ENCODE data around the gene FBXL14. TPM values are rescaled to one million over a fixed set of nuclear protein-coding genes. Genes with fewer than 3 reads are reported as not detected.
A peak's percentile ranks its signal among the peaks of the same experiment; 100 is the strongest.

The FBXL14 gene
- polyA plus RNA-seq, 3 donors: 6.2 to 9.8 (median 7.2) TPM

DNA sequence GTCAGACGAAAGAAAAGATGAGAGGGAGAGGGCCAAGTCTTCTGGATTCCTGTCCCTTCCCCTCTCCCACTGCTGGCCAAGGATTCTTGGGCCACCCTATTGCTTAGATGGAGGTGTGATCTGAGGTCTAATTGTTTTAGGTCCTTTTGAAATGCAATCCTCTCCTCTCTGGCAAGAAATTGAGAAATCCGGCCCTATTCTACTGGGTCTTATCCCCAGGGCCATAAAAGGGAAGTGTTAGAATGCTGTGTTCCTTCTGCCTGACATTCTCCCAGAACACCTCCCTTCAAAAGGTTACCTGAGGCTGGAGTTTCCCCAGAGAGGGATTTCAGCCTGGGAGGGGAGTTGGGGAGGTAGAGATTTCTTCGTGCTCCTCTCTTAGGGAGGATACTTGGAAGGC is 39.1 kb upstream of the FBXL14 start:
- peak in 2 of 3 donors; percentile 35 to 50 for DNase-seq
- no CpG with 5 or more reads among the region's 3 CpGs for WGBS (ENCODE audit: insufficient coverage)
- H3K36me3 ChIP-seq (replicated peaks in 1 of 2; ENCODE audit: control insufficient read depth in 1 of 2, insufficient read depth in 2 of 2, low read length in 2 of 2): no peaks in the 10 kb centered on the region
- peak overlapping the region in 3 of 7 donors; percentile 23 to 68 (median 45) for H3K27ac Mint-ChIP-seq
- H3K4me2 ChIP-seq (replicated peaks; ENCODE audit: extremely low read depth, low read length, poor library complexity, severe bottlenecking): peak overlapping the region; percentile 8
- no peak overlapping the region for H3K4me3 ChIP-seq (replicated peaks in 1 of 3; ENCODE audit: low read depth in 2 of 3, low read length in 3 of 3)
- TF ChIP-seq, protein P1, sequence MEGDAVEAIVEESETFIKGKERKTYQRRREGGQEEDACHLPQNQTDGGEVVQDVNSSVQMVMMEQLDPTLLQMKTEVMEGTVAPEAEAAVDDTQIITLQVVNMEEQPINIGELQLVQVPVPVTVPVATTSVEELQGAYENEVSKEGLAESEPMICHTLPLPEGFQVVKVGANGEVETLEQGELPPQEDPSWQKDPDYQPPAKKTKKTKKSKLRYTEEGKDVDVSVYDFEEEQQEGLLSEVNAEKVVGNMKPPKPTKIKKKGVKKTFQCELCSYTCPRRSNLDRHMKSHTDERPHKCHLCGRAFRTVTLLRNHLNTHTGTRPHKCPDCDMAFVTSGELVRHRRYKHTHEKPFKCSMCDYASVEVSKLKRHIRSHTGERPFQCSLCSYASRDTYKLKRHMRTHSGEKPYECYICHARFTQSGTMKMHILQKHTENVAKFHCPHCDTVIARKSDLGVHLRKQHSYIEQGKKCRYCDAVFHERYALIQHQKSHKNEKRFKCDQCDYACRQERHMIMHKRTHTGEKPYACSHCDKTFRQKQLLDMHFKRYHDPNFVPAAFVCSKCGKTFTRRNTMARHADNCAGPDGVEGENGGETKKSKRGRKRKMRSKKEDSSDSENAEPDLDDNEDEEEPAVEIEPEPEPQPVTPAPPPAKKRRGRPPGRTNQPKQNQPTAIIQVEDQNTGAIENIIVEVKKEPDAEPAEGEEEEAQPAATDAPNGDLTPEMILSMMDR (IDR thresholded peaks at IDR 0.05): no peak
- H3K9ac ChIP-seq (ENCODE audit: insufficient read depth, low read length, poor library complexity, severe bottlenecking): no peak overlapping the region
- H3K79me2 ChIP-seq (ENCODE audit: insufficient read depth, low read length): no peaks in the 10 kb centered on the region
- intact Hi-C loops (cut with micrococcal nuclease): no loop called here
- H3K4me1 Mint-ChIP-seq: peaks cover 73% of the 10 kb centered on the region
- H3K4me1 ChIP-seq (ENCODE audit: control insufficient read depth in 1 of 2, insufficient read depth in 2 of 2, low read length in 2 of 2): peaks cover 65 to 68% of the 10 kb centered on the region in 2 donors
- no peaks in the 10 kb centered on the region for H4K20me1 ChIP-seq (ENCODE audit: insufficient read depth, low read length)
- H2AFZ ChIP-seq (ENCODE audit: insufficient read depth, low read depth, low read length, poor library complexity, severe bottlenecking): no peak overlapping the region
- peaks cover 22 to 33% of the 10 kb centered on the region in 2 donors for H3K27me3 ChIP-seq (ENCODE audit: control insufficient read depth in 2 of 2, insufficient read depth in 2 of 2, low read length in 2 of 2)
- peaks cover 0 to 10% (median 6%) of the 10 kb centered on the region in 7 donors for H3K9me3 Mint-ChIP-seq
- H3K4me3 Mint-ChIP-seq: no peak overlapping the region
- peaks cover 32 to 38% (median 36%) of the 10 kb centered on the region in 3 donors for H3K27me3 Mint-ChIP-seq (ENCODE audit: low read depth in 3 of 3)
- peaks cover 0 to 5% of the 10 kb centered on the region in 2 donors for H3K9me3 ChIP-seq (replicated peaks in 1 of 2; ENCODE audit: control insufficient read depth in 1 of 2, insufficient read depth in 1 of 2, low read length in 2 of 2)
- no peak overlapping the region for H3K27ac ChIP-seq (ENCODE audit: low read depth in 1 of 2, low read length in 2 of 2)
- peaks cover 19 to 25% of the 10 kb centered on the region in 2 donors for H3K36me3 Mint-ChIP-seq

DNA sequence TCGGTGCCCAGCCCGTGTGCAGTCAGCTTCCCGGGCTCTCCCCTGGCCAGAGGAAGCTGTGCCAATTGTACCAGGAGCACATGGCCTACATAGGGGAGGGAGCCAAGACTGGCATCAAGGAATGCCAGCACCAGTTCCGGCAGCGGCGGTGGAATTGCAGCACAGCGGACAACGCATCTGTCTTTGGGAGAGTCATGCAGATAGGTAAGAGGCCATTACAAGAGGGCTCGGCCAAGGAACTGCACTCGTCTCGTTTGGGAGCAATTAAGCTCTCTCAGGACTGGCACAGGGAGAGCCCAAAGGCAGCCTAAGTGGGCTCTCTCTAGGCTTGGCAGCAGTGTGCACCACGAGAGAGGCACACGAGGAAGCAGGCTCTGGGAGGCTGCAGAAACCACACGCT is 38.3 kb upstream of the FBXL14 start:
- Histone ChIP-seq H3K79me2 (ENCODE audit: insufficient read depth, low read length) (no peaks in the 10 kb centered on the region), H3K4me3 (replicated peaks in 1 of 3; ENCODE audit: low read depth in 2 of 3, low read length in 3 of 3) (no peak overlapping the region), H3K9ac (ENCODE audit: insufficient read depth, low read length, poor library complexity, severe bottlenecking) (no peak overlapping the region), H3K36me3 (replicated peaks in 1 of 2; ENCODE audit: control insufficient read depth in 1 of 2, insufficient read depth in 2 of 2, low read length in 2 of 2) (no peaks in the 10 kb centered on the region), H3K9me3 (replicated peaks in 1 of 2; ENCODE audit: control insufficient read depth in 1 of 2, insufficient read depth in 1 of 2, low read length in 2 of 2) (peaks cover 0 to 5% of the 10 kb centered on the region in 2 donors), H2AFZ (ENCODE audit: insufficient read depth, low read depth, low read length, poor library complexity, severe bottlenecking) (no peak overlapping the region), H4K20me1 (ENCODE audit: insufficient read depth, low read length) (no peaks in the 10 kb centered on the region), H3K27ac (ENCODE audit: low read depth in 1 of 2, low read length in 2 of 2) (no peak overlapping the region), H3K4me2 (replicated peaks; ENCODE audit: extremely low read depth, low read length, poor library complexity, severe bottlenecking) (no peak overlapping the region), H3K4me1 (ENCODE audit: control insufficient read depth in 1 of 2, insufficient read depth in 2 of 2, low read length in 2 of 2) (peaks cover 61 to 62% of the 10 kb centered on the region in 2 donors), H3K27me3 (ENCODE audit: control insufficient read depth in 2 of 2, insufficient read depth in 2 of 2, low read length in 2 of 2) (peaks cover 22 to 33% of the 10 kb centered on the region in 2 donors)
- TF ChIP-seq, protein P1 (IDR thresholded peaks at IDR 0.05): no peak
- intact Hi-C loops (cut with micrococcal nuclease): no loop called here
- DNase-seq: no peak
- Mint-ChIP-seq H3K4me3 (no peak overlapping the region), H3K36me3 (peaks cover 19 to 30% of the 10 kb centered on the region in 2 donors), H3K27ac (no peak overlapping the region), H3K27me3 (ENCODE audit: low read depth in 3 of 3) (peaks cover 32 to 41% (median 39%) of the 10 kb centered on the region in 3 donors), H3K9me3 (peaks cover 0 to 10% (median 6%) of the 10 kb centered on the region in 7 donors), H3K4me1 (peaks cover 67% of the 10 kb centered on the region)
- WGBS (ENCODE audit: insufficient coverage): 78% methylated on average over 14 of the region's 14 CpGs

Data from CD14-positive monocyte (primary cell).